GM23338 (cell line): ENCODE results near the gene ANKRD61. TPM values are rescaled to one million over a fixed set of nuclear protein-coding genes. Genes with fewer than 3 reads are reported as not detected.
"Not testable (repeated sequence)": the region's sequence is repeated elsewhere in the genome, so short reads cannot be mapped to it uniquely, and the experiment has no call there.

Experiments
- ATAC-seq: fragments of 200-7000 bp; cut with Tn5 transposase; 3 replicates; pipeline ENCODE4 v1.9.1; 2020
- DNase-seq: peaks from one replicate; pipeline ENCODE4 v3.0.0-alpha.2; 2015; ENCODE audit warnings: low spot score
- H2AFZ ChIP-seq: fragments of 200-600 bp; sonication (generic); 2 replicates; pipeline ENCODE4 v1.8.0; 2016; ENCODE audit warnings: antibody characterized with exemption, mild to moderate bottlenecking, moderate library complexity
- H3F3A ChIP-seq: fragments of 200-600 bp; sonication (generic); replicated peaks from 2 replicates; pipeline ENCODE4 v1.8.0; 2017; ENCODE audit warnings: antibody characterized with exemption, mixed run types, low read depth
- H3K27ac ChIP-seq: fragments of 200-600 bp; sonication (generic); 2 replicates; pipeline ENCODE4 v1.6.1; 2016; ENCODE audit warnings: low read depth
- H3K27me3 ChIP-seq: fragments of 200-600 bp; sonication (generic); 2 replicates; pipeline ENCODE4 v1.8.0; 2016; ENCODE audit warnings: mild to moderate bottlenecking, mixed run types, moderate library complexity; ENCODE audit not compliant: insufficient read depth
- H3K36me3 ChIP-seq: fragments of 200-600 bp; sonication (generic); 2 replicates; pipeline ENCODE4 v1.8.0; 2016; ENCODE audit warnings: mild to moderate bottlenecking; ENCODE audit not compliant: insufficient read depth
- H3K4me1 ChIP-seq: fragments of 200-600 bp; sonication (generic); 2 replicates; pipeline ENCODE4 v1.8.0; 2016; ENCODE audit warnings: mild to moderate bottlenecking, moderate library complexity; ENCODE audit not compliant: insufficient read depth
- H3K4me2 ChIP-seq: fragments of 200-600 bp; sonication (generic); 2 replicates; pipeline ENCODE4 v1.7.1; 2017; ENCODE audit warnings: mixed run types
- H3K4me3 ChIP-seq: fragments of 200-600 bp; sonication (generic); 2 replicates; pipeline ENCODE4 v1.6.1; 2016; ENCODE audit warnings: mixed run types
- H3K79me2 ChIP-seq: fragments of 200-600 bp; sonication (generic); replicated peaks from 2 replicates; pipeline ENCODE4 v1.8.0; 2017; ENCODE audit warnings: mild to moderate bottlenecking; ENCODE audit not compliant: insufficient read depth
- H3K9me2 ChIP-seq: fragments of 200-600 bp; sonication (generic); 2 replicates; pipeline ENCODE4 v1.8.0; 2017; ENCODE audit not compliant: insufficient read depth
- H4K20me1 ChIP-seq: fragments of 200-600 bp; sonication (generic); replicated peaks from 2 replicates; pipeline ENCODE4 v1.8.0; 2017; ENCODE audit warnings: mild to moderate bottlenecking; ENCODE audit not compliant: insufficient read depth
- H3K27ac Mint-ChIP-seq: 2 replicates; pipeline ENCODE4 v1.8.0; 2020; ENCODE audit warnings: inconsistent platforms, mild to moderate bottlenecking, moderate library complexity, mixed read lengths
- H3K27me3 Mint-ChIP-seq: 3 replicates; pipeline ENCODE4 v1.8.0; 2022; ENCODE audit warnings: low read depth, mild to moderate bottlenecking, moderate library complexity, mixed read lengths, inconsistent platforms; ENCODE audit not compliant: insufficient read depth, poor library complexity
- H3K36me3 Mint-ChIP-seq: 3 replicates; pipeline ENCODE4 v1.8.0; 2021; ENCODE audit warnings: low read depth, mild to moderate bottlenecking, inconsistent platforms, moderate library complexity, mixed read lengths
- H3K4me1 Mint-ChIP-seq: 3 replicates; pipeline ENCODE4 v1.8.0; 2020; ENCODE audit warnings: mild to moderate bottlenecking, inconsistent platforms, mixed read lengths
- H3K4me3 Mint-ChIP-seq: 3 replicates; pipeline ENCODE4 v1.8.0; 2021; ENCODE audit warnings: moderate library complexity, mild to moderate bottlenecking, inconsistent platforms, mixed read lengths
- H3K9me3 Mint-ChIP-seq: 3 replicates; pipeline ENCODE4 v1.8.0; 2020; ENCODE audit warnings: moderate library complexity, mild to moderate bottlenecking, inconsistent platforms, mixed read lengths
- CREB1 ChIP-seq: fragments of 250-450 bp; sonication (Bioruptor Pico); IDR thresholded peaks from 2 replicates; pipeline ENCODE4 v1.5.0; 2020; ENCODE audit warnings: low read depth, mild to moderate bottlenecking, moderate library complexity
- EZH2phosphoT487 ChIP-seq: fragments of 200-600 bp; sonication (generic); IDR thresholded peaks from one replicate; pipeline ENCODE4 v1.8.1; 2018; ENCODE audit warnings: antibody characterized with exemption; ENCODE audit not compliant: unreplicated experiment
- STAT1 ChIP-seq: IDR thresholded peaks from one replicate; pipeline ENCODE4 v1.6.1; 2016; ENCODE audit warnings: antibody characterized with exemption; ENCODE audit not compliant: unreplicated experiment
- ZNF462 ChIP-seq: fragments of 250-450 bp; sonication (Bioruptor Pico); IDR thresholded peaks from 2 replicates; pipeline ENCODE4 v1.5.0; 2020; ENCODE audit warnings: mild to moderate bottlenecking, moderate library complexity
- long read RNA-seq: library from polyadenylated mRNA; unstranded; transcript quantifications from one replicate; pipeline ENCODE4 v2.0.0, GENCODE V29; 2020; ENCODE audit not compliant: unreplicated experiment
- polyA plus RNA-seq: library from polyadenylated mRNA; unstranded; fragments of >200 nt; fragmentation: Nextera tagmentation; extraction: Ambion mirVana; gene quantifications from 2 replicates; pipeline ENCODE4 v1.2.1, GENCODE V29; 2016
- total RNA-seq: library from RNA; depleted of rRNA; stranded (reverse); fragments of >200 nt; shearing (Covaris generic); gene quantifications from 2 replicates; pipeline ENCODE4 v1.2.3, GENCODE V29; 2014; rRNA removed
- TF ChIP-seq, protein P1 (sequence below), 2 experiments: fragments of 200-600 bp in 1 of 2; sonication (generic) in 1 of 2; conservative IDR thresholded peaks; 2 replicates each; pipeline versions ENCODE4 v1.5.1 to v1.6.1; 2016 to 2017; ENCODE audit warnings: antibody characterized with exemption in 2 of 2, low read depth in 2 of 2, mild to moderate bottlenecking in 2 of 2, moderate library complexity in 1 of 2

Gene ANKRD61
- total RNA-seq (0.42 and 0.70 TPM in 2 replicates), polyA plus RNA-seq (0.63 and 1.2 TPM in 2 replicates)
- long read RNA-seq, result 0 reads

DNA sequence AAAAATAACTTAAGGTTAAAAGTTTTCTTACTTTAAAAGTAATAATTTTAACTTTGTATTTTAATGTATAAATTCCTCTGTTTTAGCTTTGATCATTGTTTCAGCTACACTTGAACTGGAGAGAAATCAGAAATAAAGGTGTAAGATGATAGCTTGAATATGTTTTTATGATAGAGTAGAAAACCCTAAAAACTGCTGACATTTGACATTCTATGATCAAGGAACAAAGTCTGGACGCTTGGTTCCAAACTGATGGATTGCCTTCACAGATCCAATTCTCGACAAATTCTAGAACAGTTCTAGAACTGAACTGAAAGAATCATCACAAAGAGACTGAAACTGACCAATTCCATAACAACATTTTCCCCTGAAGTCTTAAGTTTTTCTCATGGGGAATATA lies at the start of gene ANKRD61:
Gene ANKRD61, plus strand, starts transcription at position 389 of the 400 bp plus-strand sequence. Its CDS starts 0 bp downstream, at position 389.
- peaks cover 43% of the 10 kb centered on the region for H3K36me3 ChIP-seq
- 0 out of 2 replicates have a peak, but pooled peaks cover 4% of the 10 kb centered on the region for H3F3A ChIP-seq
- H3K4me1 ChIP-seq, result no peaks in the 10 kb centered on the region
- no peak within 1 kb of the TSS for H3K27ac Mint-ChIP-seq
- no peak within 1 kb of the TSS for H3K27ac ChIP-seq
- no peak for ATAC-seq
- peaks cover 75% of the 10 kb centered on the region for H3K36me3 Mint-ChIP-seq
- no peak within 1 kb of the TSS for H3K4me2 ChIP-seq
- H3K27me3 Mint-ChIP-seq, result peaks cover 4% of the 10 kb centered on the region
- TF ChIP-seq CREB1 (CRISPR knock-in tag), result no peak
- no peak for TF ChIP-seq ZNF462
- TF ChIP-seq, protein P1, sequence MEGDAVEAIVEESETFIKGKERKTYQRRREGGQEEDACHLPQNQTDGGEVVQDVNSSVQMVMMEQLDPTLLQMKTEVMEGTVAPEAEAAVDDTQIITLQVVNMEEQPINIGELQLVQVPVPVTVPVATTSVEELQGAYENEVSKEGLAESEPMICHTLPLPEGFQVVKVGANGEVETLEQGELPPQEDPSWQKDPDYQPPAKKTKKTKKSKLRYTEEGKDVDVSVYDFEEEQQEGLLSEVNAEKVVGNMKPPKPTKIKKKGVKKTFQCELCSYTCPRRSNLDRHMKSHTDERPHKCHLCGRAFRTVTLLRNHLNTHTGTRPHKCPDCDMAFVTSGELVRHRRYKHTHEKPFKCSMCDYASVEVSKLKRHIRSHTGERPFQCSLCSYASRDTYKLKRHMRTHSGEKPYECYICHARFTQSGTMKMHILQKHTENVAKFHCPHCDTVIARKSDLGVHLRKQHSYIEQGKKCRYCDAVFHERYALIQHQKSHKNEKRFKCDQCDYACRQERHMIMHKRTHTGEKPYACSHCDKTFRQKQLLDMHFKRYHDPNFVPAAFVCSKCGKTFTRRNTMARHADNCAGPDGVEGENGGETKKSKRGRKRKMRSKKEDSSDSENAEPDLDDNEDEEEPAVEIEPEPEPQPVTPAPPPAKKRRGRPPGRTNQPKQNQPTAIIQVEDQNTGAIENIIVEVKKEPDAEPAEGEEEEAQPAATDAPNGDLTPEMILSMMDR (conservative IDR thresholded peaks at IDR 0.05; ENCODE audit: low read depth in 2 of 2), result no peak
- TF ChIP-seq EZH2phosphoT487, result no peak
- TF ChIP-seq STAT1, result no peak
- peaks cover 29% of the 10 kb centered on the region for H3K79me2 ChIP-seq
- no peaks in the 10 kb centered on the region for H3K27me3 ChIP-seq
- H3K4me3 ChIP-seq, result no peak within 1 kb of the TSS
- H3K4me1 Mint-ChIP-seq, result peaks cover 4% of the 10 kb centered on the region; the same call in 2 of the 3 replicates
- DNase-seq, result no peak
- H2AFZ ChIP-seq, result no peak within 1 kb of the TSS
- no peaks in the 10 kb centered on the region for H3K9me3 Mint-ChIP-seq
- no peak within 1 kb of the TSS for H3K4me3 Mint-ChIP-seq
- peaks cover 28% of the 10 kb centered on the region for H4K20me1 ChIP-seq
- no peaks in the 10 kb centered on the region for H3K9me2 ChIP-seq

DNA sequence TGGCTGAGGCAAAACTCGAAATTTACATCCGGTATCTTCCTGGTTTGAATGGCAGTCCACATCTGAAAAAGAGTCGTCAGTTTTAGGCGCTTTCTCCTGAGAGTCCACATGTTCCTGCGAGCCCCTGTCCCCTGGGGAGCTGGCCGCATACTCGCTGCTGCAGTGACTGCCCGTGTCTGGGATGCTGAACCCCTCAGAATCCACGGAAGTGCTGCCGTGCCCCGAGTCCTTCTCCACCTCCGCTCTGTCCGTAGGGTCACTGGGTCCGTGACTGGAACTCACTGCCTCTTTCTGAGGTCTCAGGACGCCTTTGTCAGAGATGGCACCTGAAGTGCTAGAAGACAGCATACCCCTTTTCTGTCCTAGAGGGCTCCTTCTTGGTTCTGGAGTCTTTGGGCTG lies 44.1 kb upstream of the ANKRD61 start:
- not testable (repeated sequence) for H3F3A ChIP-seq, H3K9me3 Mint-ChIP-seq, ATAC-seq, H3K27ac ChIP-seq, H3K27me3 ChIP-seq, H3K27me3 Mint-ChIP-seq, H4K20me1 ChIP-seq, H3K79me2 ChIP-seq, H3K4me3 ChIP-seq, H3K4me1 Mint-ChIP-seq, H3K4me1 ChIP-seq, H3K4me2 ChIP-seq, H3K27ac Mint-ChIP-seq, H2AFZ ChIP-seq, DNase-seq, H3K9me2 ChIP-seq, H3K4me3 Mint-ChIP-seq
- peaks cover 49% of the 10 kb centered on the region for H3K36me3 Mint-ChIP-seq
- H3K36me3 ChIP-seq, result peaks cover 12% of the 10 kb centered on the region
